ENCODE results near the gene KDM1B.
A peak's percentile ranks its signal among the peaks of the same experiment; 100 is the strongest.

KDM1B gene

GRCh38 chr6:18266523-18266912 is 111.3 kb downstream of the KDM1B start (continued):
- TF ChIP-seq TSHZ2 (CRISPR knock-in tag; IDR thresholded peaks at IDR 0.05) (no peak), ZNF565 (CRISPR knock-in tag; conservative IDR thresholded peaks at IDR 0.05; ENCODE audit: low read depth) (no peak), ZFP3 (CRISPR knock-in tag; IDR thresholded peaks at IDR 0.05) (no peak)

GRCh38 chr6:18268066-18268465 is 112.8 kb downstream of the KDM1B start:
- TF ChIP-seq OSR1 (CRISPR knock-in tag; IDR thresholded peaks at IDR 0.05) (no peak), ISL1 (CRISPR knock-in tag; IDR thresholded peaks at IDR 0.05) (no peak), PPARA (CRISPR knock-in tag; IDR thresholded peaks at IDR 0.05; ENCODE audit: borderline replicate concordance) (no peak), CSDC2 (CRISPR knock-in tag; IDR thresholded peaks at IDR 0.05) (no peak), ZC3H10 (CRISPR knock-in tag; IDR thresholded peaks at IDR 0.05) (no peak), SNAI2 (CRISPR knock-in tag; IDR thresholded peaks at IDR 0.05) (no peak)
- ATAC-seq, result no peak

GRCh38 chr6:18269253-18269652 is 114.0 kb downstream of the KDM1B start:
- TF ChIP-seq TSHZ2 (CRISPR knock-in tag; IDR thresholded peaks at IDR 0.05) (no peak), OSR1 (CRISPR knock-in tag; IDR thresholded peaks at IDR 0.05) (peak; percentile 24; the same call in 1 of the 2 replicates), ZNF70 (CRISPR knock-in tag; IDR thresholded peaks at IDR 0.05) (no peak), CSDC2 (CRISPR knock-in tag; IDR thresholded peaks at IDR 0.05) (no peak), SNAI2 (CRISPR knock-in tag; IDR thresholded peaks at IDR 0.05) (no peak), ZC3H10 (CRISPR knock-in tag; IDR thresholded peaks at IDR 0.05) (no peak), ZFP3 (CRISPR knock-in tag; IDR thresholded peaks at IDR 0.05) (no peak)
- peak; percentile 46 for ATAC-seq

- no peak for ATAC-seq
- no peak for TF ChIP-seq PATZ1 (CRISPR knock-in tag; IDR thresholded peaks at IDR 0.05; ENCODE audit: borderline replicate concordance)
- no peak for TF ChIP-seq POU6F1 (CRISPR knock-in tag; IDR thresholded peaks at IDR 0.05; ENCODE audit: borderline replicate concordance, low read depth)
- TF ChIP-seq ZNF565 (CRISPR knock-in tag; conservative IDR thresholded peaks at IDR 0.05; ENCODE audit: low read depth), result no peak
- TF ChIP-seq ESRRG (CRISPR knock-in tag; IDR thresholded peaks at IDR 0.05), result no peak
- TF ChIP-seq TCF4 (CRISPR knock-in tag; IDR thresholded peaks at IDR 0.05; ENCODE audit: borderline replicate concordance), result no peak
- no peak for TF ChIP-seq ARNTL (CRISPR knock-in tag; IDR thresholded peaks at IDR 0.05; ENCODE audit: borderline replicate concordance, low read depth)
- TF ChIP-seq ZC3H10 (CRISPR knock-in tag; IDR thresholded peaks at IDR 0.05), result no peak
- no peak for TF ChIP-seq TSHZ2 (CRISPR knock-in tag; IDR thresholded peaks at IDR 0.05)
- TF ChIP-seq GLIS3 (CRISPR knock-in tag; IDR thresholded peaks at IDR 0.05), result no peak
- no peak for TF ChIP-seq RARB (CRISPR knock-in tag; IDR thresholded peaks at IDR 0.05)
- no peak for TF ChIP-seq ZFP30 (CRISPR knock-in tag; IDR thresholded peaks at IDR 0.05)
- no peak for TF ChIP-seq SNAI2 (CRISPR knock-in tag; IDR thresholded peaks at IDR 0.05)
- no peak for TF ChIP-seq PPARA (CRISPR knock-in tag; IDR thresholded peaks at IDR 0.05; ENCODE audit: borderline replicate concordance)
- no peak for TF ChIP-seq CSDC2 (CRISPR knock-in tag; IDR thresholded peaks at IDR 0.05)
- no peak for TF ChIP-seq ISL1 (CRISPR knock-in tag; IDR thresholded peaks at IDR 0.05)
- no peak for TF ChIP-seq CREB5 (CRISPR knock-in tag; IDR thresholded peaks at IDR 0.05; ENCODE audit: low read depth)
- TF ChIP-seq BACH2 (CRISPR knock-in tag; IDR thresholded peaks at IDR 0.05; ENCODE audit: borderline replicate concordance), result no peak
- TF ChIP-seq ZFP3 (CRISPR knock-in tag; IDR thresholded peaks at IDR 0.05), result no peak
These were observed 114.5 kb downstream of the KDM1B start for GRCh38 chr6:18269717-18270116.
